Omental fat pad (tissue), 4 donors: ENCODE measurements around the gene TRUB1. TPM values are rescaled to one million over a fixed set of nuclear protein-coding genes. Genes with fewer than 3 reads are reported as not detected.

Experiments used
- ATAC-seq: fragments of 150-250 bp; one replicate; pipeline ENCODE4 v1.9.1; 2016; ENCODE audit warnings: mild to moderate bottlenecking, moderate library complexity; ENCODE audit not compliant: low FRiP score
- DNase-seq: peaks from one replicate; pipeline ENCODE4 v3.0.0-alpha.2; 2019; ENCODE audit warnings: low spot score
- small RNA-seq: library from RNA; depleted of rRNA; stranded (forward); fragments of <200 nt; gene quantifications from one replicate; pipeline ENCODE3, GENCODE V24; 2016
- total RNA-seq, 4 donors: library from RNA; depleted of rRNA; stranded (reverse); fragments of >200 nt; gene quantifications; one replicate each; pipeline ENCODE4 v1.1.0, GENCODE V29; 2016
- TF ChIP-seq, protein P1 (sequence below), 3 donors: fragments of 450-650 bp; IDR thresholded peaks; one replicate each; pipeline ENCODE4 v1.5.1; 2016 to 2017; ENCODE audit warnings: antibody characterized with exemption in 3 of 3, mild to moderate bottlenecking in 3 of 3, moderate library complexity in 2 of 3

Gene TRUB1
- total RNA-seq, 4 donors from 2014 or later = 10.2 to 15.4 (median 12.7) TPM

DNA sequence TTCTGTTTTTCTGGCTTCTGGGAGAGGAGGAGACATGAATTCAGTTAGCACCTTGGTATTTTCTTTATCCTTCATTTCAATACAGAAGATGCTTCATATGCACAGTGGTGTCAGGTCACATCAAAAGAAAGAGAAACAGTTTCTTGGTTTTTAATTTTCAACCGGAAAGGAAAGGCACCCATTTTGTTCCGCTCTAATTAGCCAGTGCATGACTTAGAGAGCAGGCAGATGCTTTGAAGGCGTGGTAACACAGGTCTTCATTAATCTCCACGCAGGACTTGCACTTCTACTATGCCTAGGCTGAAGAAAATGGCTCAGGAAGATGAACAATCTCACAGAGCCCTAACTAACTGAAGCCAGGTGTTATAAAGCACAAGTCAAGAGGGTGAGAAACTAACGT, 84.7 kb downstream of the TRUB1 start:
- no peak for DNase-seq
- ATAC-seq = no peak
- TF ChIP-seq, protein P1, sequence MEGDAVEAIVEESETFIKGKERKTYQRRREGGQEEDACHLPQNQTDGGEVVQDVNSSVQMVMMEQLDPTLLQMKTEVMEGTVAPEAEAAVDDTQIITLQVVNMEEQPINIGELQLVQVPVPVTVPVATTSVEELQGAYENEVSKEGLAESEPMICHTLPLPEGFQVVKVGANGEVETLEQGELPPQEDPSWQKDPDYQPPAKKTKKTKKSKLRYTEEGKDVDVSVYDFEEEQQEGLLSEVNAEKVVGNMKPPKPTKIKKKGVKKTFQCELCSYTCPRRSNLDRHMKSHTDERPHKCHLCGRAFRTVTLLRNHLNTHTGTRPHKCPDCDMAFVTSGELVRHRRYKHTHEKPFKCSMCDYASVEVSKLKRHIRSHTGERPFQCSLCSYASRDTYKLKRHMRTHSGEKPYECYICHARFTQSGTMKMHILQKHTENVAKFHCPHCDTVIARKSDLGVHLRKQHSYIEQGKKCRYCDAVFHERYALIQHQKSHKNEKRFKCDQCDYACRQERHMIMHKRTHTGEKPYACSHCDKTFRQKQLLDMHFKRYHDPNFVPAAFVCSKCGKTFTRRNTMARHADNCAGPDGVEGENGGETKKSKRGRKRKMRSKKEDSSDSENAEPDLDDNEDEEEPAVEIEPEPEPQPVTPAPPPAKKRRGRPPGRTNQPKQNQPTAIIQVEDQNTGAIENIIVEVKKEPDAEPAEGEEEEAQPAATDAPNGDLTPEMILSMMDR (IDR thresholded peaks at IDR 0.05) = no peak

DNA sequence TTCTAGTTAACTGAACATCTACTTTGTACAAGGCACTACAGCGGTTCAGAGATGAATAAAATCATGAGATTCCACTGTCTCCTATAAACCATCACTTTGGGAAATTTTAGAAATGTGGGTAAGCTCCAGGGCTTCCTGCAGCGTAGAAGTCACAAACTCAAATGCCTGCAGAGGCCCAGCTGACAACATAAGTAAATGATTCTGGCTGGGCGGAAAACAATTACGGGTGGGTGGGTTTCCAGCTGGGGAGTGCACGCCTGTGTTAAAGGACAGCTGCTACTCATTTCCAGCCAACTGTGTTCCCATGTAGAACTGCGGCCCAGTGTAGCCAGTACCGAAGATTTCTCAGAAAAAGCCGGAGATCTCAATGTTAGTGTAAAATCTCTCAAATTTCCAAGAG, 85.7 kb downstream of the TRUB1 start:
- DNase-seq (no peak), ATAC-seq (no peak)
- TF ChIP-seq, protein P1 (IDR thresholded peaks at IDR 0.05) = no peak

DNA sequence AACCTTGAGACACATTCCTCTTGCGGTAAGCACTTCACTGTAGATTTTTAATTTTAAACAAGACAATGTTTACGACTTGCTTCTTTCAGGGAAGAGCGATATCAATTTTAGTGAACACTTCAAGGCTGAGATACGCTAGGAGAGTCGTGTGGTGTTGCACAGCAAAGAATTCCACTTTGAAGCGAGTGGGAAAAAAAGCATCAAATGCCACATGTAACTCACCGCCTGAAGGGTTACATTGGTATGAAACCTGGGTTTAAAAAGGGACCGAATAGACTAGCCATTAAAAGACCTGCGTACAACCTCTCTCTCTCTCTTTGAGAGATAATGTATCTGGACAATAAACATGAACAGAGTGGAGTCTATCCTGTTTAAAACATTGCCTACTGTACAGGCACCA, 86.4 kb downstream of the TRUB1 start:
- no peak for DNase-seq
- TF ChIP-seq, protein P1 (IDR thresholded peaks at IDR 0.05) = no peak
- ATAC-seq = no peak

DNA sequence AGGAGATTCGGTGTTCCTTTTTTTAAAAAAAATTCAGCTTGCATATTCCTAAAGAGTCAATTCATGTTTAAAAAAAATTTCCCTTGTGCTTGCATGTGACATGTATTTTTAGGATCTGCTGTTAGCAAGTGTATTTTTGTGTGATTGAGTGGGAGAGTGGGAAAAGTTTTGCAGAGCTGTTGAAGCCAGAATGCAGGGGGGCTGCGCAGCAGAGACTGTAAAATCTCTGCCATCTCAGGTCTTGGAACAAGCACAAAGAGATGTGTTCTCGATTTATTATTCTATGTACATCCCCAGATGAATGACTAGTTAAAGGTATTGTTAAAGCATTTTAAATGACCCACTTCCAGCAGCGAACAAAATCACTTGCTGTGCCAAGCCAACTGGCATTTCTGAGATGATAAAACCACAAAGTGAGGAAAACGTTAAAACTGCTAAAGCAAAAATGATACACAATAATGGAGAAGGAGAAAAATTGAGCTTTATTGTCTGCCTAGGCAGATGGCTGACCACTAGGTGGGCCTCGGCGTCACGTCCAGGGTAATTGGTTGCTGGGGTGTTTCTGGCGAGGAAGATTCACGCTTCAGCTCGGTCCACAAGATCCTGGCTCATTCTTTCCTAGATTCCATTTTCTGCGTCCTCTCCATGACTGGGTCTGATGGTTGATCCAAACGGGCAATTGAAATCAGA, 88.2 kb downstream of the TRUB1 start:
- ATAC-seq (no peak), DNase-seq (no peak)
- TF ChIP-seq, protein P1 (IDR thresholded peaks at IDR 0.05) = no peak

DNA sequence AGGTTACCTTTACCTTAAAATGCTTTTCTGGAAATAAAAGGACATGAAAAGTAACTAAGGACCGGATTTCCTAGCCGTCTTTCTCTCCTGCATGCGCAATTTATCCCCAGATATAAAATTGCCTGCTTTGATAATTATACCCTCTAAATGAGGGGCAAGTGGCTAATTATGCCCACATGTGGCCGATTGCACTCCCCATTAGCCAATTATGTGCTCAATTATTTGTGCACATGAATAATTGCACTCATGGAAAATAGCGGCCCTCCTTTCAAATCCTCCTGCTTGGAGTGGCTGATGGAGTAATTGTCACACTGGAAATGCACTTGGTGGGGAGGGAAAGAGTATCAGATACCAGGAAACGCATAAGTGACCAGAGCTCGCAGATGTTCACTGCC, 88.7 kb downstream of the TRUB1 start:
- DNase-seq (no peak), ATAC-seq (no peak)
- TF ChIP-seq, protein P1 (IDR thresholded peaks at IDR 0.05) = no peak

Small RNA genes lying within 50 kb of the gene (small RNA-seq; reads per million reads assigned to genes)
- gene RNU6-1121P = not detected

Other genes starting within 250 kb of the TRUB1 start
- 10 to 100 TPM; 21.0 to 37.4 (median 30.2) TPM for gene FHIP2A, start 116.4 kb upstream of the TRUB1 start, total RNA-seq
- 10 to 100 TPM in 1 of 4 donors, 1 to 10 TPM in 3; 2.5 to 19.0 (median 4.6) TPM for gene ATRNL1, start 155.2 kb downstream of the TRUB1 start, total RNA-seq